Measurements from ENCODE around the gene GPR176.

GPR176 gene

GRCh38 chr15:39770748-39771689 lies 149.0 kb downstream of the GPR176 start:
- TF ChIP-seq CTCF (IDR thresholded peaks at IDR 0.05; ENCODE audit: low read depth, low read length), result no peak
- DNase-seq (ENCODE audit: extremely low read depth, low read depth), result no peak

- no peak for DNase-seq (ENCODE audit: extremely low read depth, low read depth)
- TF ChIP-seq CTCF (IDR thresholded peaks at IDR 0.05; ENCODE audit: low read depth, low read length), result no peak
Measured at GRCh38 chr15:39767921-39768320, 152.1 kb downstream of the GPR176 start.

GRCh38 chr15:39761006-39761405 lies 159.1 kb downstream of the GPR176 start:
- no peak for TF ChIP-seq CTCF (IDR thresholded peaks at IDR 0.05; ENCODE audit: low read depth, low read length)
- DNase-seq (ENCODE audit: extremely low read depth, low read depth), result no peak

GRCh38 chr15:39756806-39757522 lies 163.1 kb downstream of the GPR176 start:
- DNase-seq (ENCODE audit: extremely low read depth, low read depth), result peak; percentile 40
- peak; percentile 67 for TF ChIP-seq CTCF (IDR thresholded peaks at IDR 0.05; ENCODE audit: low read depth, low read length)

GRCh38 chr15:39752991-39753390 lies 167.1 kb downstream of the GPR176 start:
- no peak for DNase-seq (ENCODE audit: extremely low read depth, low read depth)
- no peak for TF ChIP-seq CTCF (IDR thresholded peaks at IDR 0.05; ENCODE audit: low read depth, low read length)

- DNase-seq (ENCODE audit: extremely low read depth, low read depth), result no peak
- TF ChIP-seq CTCF (IDR thresholded peaks at IDR 0.05; ENCODE audit: low read depth, low read length), result no peak
Measured at GRCh38 chr15:39752246-39752645, 167.8 kb downstream of the GPR176 start.
